RWPE1 (cell line): Measurements from ENCODE around the gene SH2D3A.

Experiments
- CTCF ChIA-PET: fragments of 350-600 bp; sonication (Branson Sonifier 250); formaldehyde crosslinking; extraction: SDS; loops from one replicate; lab custom pipeline; 2021; lab: Yijun Ruan, JAX
- POLR2A ChIA-PET: fragments of 400-600 bp; formaldehyde crosslinking; extraction: SDS; loops from one replicate; lab custom pipeline; 2020; ENCODE audit warnings: antibody characterized with exemption; ENCODE audit not compliant: low non-redundant PET; lab: Yijun Ruan, JAX
- DNase-seq: peaks from one replicate; pipeline ENCODE4 v3.0.0; 2012; ENCODE audit warnings: low spot score
- H3K27ac ChIP-seq: fragments of 450-650 bp; 2 replicates; pipeline ENCODE4 v1.5.1; 2017
- TF ChIP-seq, protein P1 (sequence below): fragments of 450-650 bp; conservative IDR thresholded peaks from 2 replicates; pipeline ENCODE4 v1.5.1; 2017; ENCODE audit warnings: low read depth, mild to moderate bottlenecking

SH2D3A gene

GRCh38 chr19:6724631-6725492 lies 42.4 kb downstream of the SH2D3A start:
- no peak for DNase-seq
- CTCF ChIA-PET, result no interaction called here

DNA sequence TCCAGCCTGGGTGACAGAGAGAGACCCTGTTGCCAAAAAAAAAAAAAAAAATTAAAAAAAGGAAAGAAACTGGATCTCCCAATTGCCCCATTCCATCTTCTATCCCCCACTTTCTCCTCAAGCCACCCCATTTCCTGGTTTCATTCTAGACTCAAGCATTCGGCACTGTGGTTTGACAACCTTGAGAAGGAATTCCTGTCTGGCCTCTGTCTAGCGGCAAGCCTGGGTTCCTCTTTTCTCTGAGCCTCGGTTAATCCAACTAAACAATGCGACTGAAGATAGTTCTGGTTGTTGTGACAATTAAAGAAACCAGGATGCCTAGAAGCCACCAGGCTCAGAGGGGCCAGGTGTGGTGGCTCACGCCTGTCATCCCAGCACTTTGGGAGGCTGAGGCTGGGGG lies 43.5 kb downstream of the SH2D3A start:
- DNase-seq, result no peak
- H3K27ac ChIP-seq, result peak overlapping the region; percentile 90
- TF ChIP-seq, protein P1, sequence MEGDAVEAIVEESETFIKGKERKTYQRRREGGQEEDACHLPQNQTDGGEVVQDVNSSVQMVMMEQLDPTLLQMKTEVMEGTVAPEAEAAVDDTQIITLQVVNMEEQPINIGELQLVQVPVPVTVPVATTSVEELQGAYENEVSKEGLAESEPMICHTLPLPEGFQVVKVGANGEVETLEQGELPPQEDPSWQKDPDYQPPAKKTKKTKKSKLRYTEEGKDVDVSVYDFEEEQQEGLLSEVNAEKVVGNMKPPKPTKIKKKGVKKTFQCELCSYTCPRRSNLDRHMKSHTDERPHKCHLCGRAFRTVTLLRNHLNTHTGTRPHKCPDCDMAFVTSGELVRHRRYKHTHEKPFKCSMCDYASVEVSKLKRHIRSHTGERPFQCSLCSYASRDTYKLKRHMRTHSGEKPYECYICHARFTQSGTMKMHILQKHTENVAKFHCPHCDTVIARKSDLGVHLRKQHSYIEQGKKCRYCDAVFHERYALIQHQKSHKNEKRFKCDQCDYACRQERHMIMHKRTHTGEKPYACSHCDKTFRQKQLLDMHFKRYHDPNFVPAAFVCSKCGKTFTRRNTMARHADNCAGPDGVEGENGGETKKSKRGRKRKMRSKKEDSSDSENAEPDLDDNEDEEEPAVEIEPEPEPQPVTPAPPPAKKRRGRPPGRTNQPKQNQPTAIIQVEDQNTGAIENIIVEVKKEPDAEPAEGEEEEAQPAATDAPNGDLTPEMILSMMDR, result no peak
- ChIA-PET CTCF (no interaction called here), POLR2A (no interaction called here)

More at GRCh38 chr19:6724631-6725492, 42.4 kb downstream of the SH2D3A start:
- TF ChIP-seq, protein P1, result no peak
- peak overlapping the region; percentile 90 for H3K27ac ChIP-seq
- POLR2A ChIA-PET, result no interaction called here

- no peak for DNase-seq
- H3K27ac ChIP-seq, result peak overlapping the region; percentile 90
- CTCF ChIA-PET, result no interaction called here
- POLR2A ChIA-PET, result no interaction called here
- TF ChIP-seq, protein P1, result no peak
Observed at GRCh38 chr19:6723108-6723618, 44.1 kb downstream of the SH2D3A start.

DNA sequence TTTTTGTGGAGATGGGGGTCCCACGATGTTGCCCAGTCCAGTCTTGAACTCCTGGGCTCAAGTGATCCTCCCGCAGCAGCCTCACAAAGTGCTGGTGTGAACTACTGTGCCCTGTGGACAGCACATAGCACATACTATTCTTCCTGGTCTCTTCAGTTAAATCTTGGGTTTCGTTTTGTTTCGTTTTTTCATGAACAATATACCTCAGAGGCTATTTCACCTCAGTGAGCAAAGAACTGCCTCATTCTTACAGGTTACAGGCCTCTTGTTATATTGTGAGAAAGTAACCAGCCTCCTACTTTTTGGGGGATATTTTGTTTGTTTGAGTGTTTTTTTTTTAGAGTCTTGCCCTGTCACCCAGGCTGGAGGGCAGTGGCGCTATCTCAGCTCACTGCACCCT lies 45.5 kb downstream of the SH2D3A start:
- peak overlapping the region; percentile 90 for H3K27ac ChIP-seq
- ChIA-PET CTCF (no interaction called here), POLR2A (no interaction called here)
- TF ChIP-seq, protein P1, result no peak
- no peak for DNase-seq

GRCh38 chr19:6721138-6721474 lies 46.1 kb downstream of the SH2D3A start:
- TF ChIP-seq, protein P1, result no peak
- ChIA-PET CTCF (no interaction called here), POLR2A (no interaction called here)
- H3K27ac ChIP-seq, result peak overlapping the region; percentile 90
- DNase-seq, result no peak

DNA sequence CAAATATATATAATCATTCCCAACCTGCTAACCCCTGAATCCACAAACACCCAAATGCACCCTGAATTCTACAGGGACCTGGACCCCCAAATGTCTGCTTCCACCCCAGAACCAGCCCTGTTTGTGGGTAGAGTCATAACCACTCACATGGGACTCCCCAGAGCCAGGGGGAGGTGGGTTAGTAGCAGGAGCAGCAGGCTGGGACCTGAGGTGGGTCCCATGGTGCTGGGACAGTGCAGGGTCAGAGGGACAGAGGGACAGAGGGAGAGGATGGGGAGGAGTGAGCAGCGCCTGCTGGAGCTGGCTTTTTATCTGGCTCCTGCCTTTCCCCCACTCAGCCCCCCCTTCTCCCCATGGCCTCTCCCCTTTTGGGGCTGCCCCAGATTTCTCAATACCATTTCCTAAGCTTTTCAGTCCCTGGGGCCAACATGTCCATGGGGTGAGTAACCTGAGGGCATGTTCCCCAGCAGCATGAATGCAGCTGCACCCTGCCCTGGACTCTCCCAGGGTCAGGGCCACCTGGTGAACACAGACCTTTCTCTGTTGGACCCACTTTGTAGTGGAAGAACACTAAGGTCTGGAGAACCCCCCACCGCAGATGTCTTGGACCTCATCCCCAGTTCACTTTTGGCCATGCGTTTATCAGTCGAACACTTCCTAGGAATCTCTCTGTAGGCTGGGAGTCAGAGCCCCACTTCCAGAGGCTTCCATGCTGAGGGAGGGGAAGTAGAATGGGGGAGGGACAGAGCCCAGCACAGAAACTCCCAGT lies 46.7 kb downstream of the SH2D3A start, which contains the start of gene C3:
TSS of gene C3 (minus strand) at position 282 of the 769 bp plus-strand sequence. CDS start at position 221, 61 bp downstream.
- POLR2A ChIA-PET, result no interaction called here
- CTCF ChIA-PET, result no interaction called here
- H3K27ac ChIP-seq, result peak within 1 kb of the TSS; percentile 90
- TF ChIP-seq, protein P1, result no peak
- DNase-seq, result peak; percentile 89
